Skeletal muscle tissue (tissue), 4 donors: ENCODE data around the gene GMCL1. TPM values are rescaled to one million over a fixed set of nuclear protein-coding genes. Genes with fewer than 3 reads are reported as not detected.
"Not testable (repeated sequence)": the region's sequence is repeated elsewhere in the genome, so short reads cannot be mapped to it uniquely, and the experiment has no call there.

Experiments
- H3K27ac ChIP-seq: one replicate; pipeline ENCODE4 v1.7.0; 2013; ENCODE audit warnings: mild to moderate bottlenecking, low read depth, low read length, inconsistent platforms
- H3K27me3 ChIP-seq, 3 donors: one replicate each; pipeline ENCODE4 v1.7.0; 2013; ENCODE audit warnings: low read length in 3 of 3; ENCODE audit not compliant: control insufficient read depth in 3 of 3, insufficient read depth in 3 of 3
- H3K36me3 ChIP-seq, 3 donors: one replicate each; pipeline ENCODE4 v1.7.0; 2013; ENCODE audit warnings: low read length in 3 of 3; ENCODE audit not compliant: control insufficient read depth in 3 of 3, insufficient read depth in 3 of 3
- H3K4me1 ChIP-seq, 3 donors: one replicate each; pipeline ENCODE4 v1.7.0; 2013; ENCODE audit warnings: low read length in 3 of 3, mild to moderate bottlenecking in 3 of 3; ENCODE audit not compliant: control insufficient read depth in 3 of 3, insufficient read depth in 3 of 3
- H3K4me3 ChIP-seq, 3 donors: one replicate each; pipeline ENCODE4 v1.7.0; 2013; ENCODE audit warnings: low read length in 3 of 3
- H3K9ac ChIP-seq, 3 donors: one replicate each; pipeline ENCODE4 v1.7.0; 2013; ENCODE audit warnings: low read length in 3 of 3, mild to moderate bottlenecking in 3 of 3, moderate library complexity in 2 of 3, low read depth in 1 of 3
- H3K9me3 ChIP-seq, 3 donors: one replicate each; pipeline ENCODE4 v1.7.0; 2013; ENCODE audit warnings: low read length in 3 of 3; ENCODE audit not compliant: control insufficient read depth in 3 of 3
- total RNA-seq: library from RNA; depleted of rRNA; stranded (reverse); fragments of >200 nt; gene quantifications from one replicate; pipeline ENCODE4 v1.2.3, GENCODE V29; 2014
- donor health status: Osteomylitis.

Gene GMCL1
- total RNA-seq, 1 donor from 2014 or later: 7.8 TPM

DNA sequence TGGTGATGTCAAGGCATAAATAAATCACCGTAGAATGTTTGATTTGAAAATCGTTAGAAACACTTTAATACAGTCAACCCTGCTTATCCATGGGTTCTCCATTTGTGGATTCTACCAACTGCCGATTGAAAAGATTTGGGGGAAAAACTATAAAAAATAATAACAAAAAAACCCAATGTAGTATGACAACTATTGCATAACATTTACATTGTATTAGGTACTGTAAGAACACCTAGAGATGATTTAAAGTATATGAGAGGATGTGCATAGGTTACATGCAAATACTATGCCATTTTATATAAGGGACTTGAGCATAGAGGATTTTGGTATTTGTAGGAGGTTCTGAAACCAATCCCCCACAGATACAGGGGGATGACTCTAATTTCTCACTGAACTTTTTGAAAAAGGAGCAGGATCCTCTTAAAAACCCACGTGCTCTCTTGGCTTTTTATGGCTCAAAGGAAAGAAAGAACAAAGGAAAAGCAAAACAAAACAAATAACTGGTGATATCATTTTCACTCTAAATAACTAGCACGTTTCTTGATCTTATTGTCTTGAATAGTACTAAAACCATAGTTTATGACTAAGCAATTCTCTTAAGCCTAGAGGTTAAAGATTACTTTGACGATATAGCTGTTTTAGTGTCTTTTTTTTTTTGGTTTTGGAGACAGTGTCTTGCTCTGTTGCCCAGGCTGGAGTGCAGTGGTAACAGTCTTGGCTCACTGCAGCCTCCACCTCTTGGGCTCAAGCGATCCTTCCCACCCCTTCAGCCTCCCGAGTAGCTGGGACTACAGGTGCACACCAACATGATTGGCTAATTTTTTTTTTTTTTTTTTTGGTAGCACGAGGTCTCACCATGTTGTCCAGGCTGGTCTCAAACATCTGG, 17.0 kb downstream of the GMCL1 start:
- H3K27me3 ChIP-seq: no peaks in the 10 kb centered on the region
- H3K4me1 ChIP-seq: no peaks in the 10 kb centered on the region
- no peak overlapping the region for H3K27ac ChIP-seq
- H3K36me3 ChIP-seq: peaks cover 9 to 53% (median 41%) of the 10 kb centered on the region in 3 donors
- H3K9me3 ChIP-seq: no peaks in the 10 kb centered on the region
- H3K4me3 ChIP-seq: no peak overlapping the region
- H3K9ac ChIP-seq: no peak overlapping the region

DNA sequence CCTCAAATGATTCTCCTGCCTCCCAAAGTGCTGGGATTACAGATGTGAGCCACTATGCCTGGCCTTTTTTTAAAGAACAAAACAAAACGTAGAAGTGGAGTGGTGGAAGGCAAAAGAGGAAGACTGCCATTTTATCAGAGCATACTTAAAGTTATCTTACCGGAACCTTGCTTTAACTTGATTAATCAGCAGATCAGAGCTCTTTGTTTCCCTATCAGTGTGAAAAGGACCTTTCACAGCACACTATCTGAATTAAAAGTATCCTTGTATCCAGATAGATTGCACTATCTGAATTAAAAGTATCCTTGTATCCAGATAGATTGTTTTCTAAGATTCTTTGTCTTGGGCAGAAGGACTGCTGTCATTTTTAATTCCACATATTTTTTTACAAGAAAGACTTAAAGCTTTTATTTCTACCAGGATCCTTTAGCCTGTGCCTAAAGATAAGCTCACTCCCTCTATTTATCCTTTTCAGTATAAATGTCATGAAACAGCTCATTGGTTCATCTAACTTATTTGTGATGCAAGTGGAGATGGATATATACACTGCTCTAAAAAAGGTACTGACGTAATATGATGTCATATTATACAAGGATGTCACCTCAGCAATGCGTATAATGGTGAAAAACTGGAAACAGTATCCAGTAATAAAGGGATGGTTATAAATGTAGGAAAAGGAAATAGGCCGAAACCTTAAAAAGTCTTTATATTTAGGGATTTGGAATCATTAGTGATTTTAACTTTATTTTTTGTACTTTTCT, 17.8 kb downstream of the GMCL1 start:
- H3K4me1 ChIP-seq: no peaks in the 10 kb centered on the region
- H3K27ac ChIP-seq: no peak overlapping the region
- H3K9ac ChIP-seq: no peak overlapping the region
- H3K27me3 ChIP-seq: no peaks in the 10 kb centered on the region
- H3K36me3 ChIP-seq: peaks cover 9 to 48% (median 43%) of the 10 kb centered on the region in 3 donors
- H3K4me3 ChIP-seq: no peak overlapping the region
- H3K9me3 ChIP-seq: no peaks in the 10 kb centered on the region

DNA sequence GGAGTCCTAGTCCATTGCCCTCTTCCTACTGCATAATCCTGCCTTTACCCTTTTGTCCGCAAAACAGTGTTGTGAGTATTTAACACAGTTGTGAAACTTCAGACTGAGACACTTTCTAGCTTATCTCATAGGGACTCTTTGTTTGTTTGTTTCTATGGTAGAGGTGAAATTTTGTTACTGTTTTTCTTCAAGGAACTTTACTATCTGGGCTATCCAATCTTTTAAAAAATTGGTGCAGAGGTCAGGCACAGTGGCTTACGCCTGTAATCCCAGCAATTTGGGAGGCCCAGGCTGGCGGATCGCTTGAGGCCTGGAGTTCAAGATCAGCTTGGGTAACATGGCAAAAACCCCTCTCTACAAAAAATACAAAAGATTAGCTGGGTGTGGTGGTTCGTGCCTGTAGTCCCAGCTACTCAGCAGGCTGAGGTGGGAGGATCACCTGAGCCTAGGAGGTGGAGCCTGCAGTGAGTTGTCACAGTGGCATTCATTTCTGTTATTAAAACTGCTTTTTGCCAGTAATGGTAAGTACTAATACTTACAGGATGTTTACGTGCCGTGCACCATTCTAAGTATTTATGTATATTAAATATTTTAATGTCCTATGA, 18.8 kb downstream of the GMCL1 start:
- H3K4me3 ChIP-seq: no peak overlapping the region
- peaks cover 9 to 51% (median 43%) of the 10 kb centered on the region in 3 donors for H3K36me3 ChIP-seq
- H3K9me3 ChIP-seq: no peaks in the 10 kb centered on the region
- H3K9ac ChIP-seq: no peak overlapping the region
- no peaks in the 10 kb centered on the region for H3K27me3 ChIP-seq
- no peaks in the 10 kb centered on the region for H3K4me1 ChIP-seq
- no peak overlapping the region for H3K27ac ChIP-seq

DNA sequence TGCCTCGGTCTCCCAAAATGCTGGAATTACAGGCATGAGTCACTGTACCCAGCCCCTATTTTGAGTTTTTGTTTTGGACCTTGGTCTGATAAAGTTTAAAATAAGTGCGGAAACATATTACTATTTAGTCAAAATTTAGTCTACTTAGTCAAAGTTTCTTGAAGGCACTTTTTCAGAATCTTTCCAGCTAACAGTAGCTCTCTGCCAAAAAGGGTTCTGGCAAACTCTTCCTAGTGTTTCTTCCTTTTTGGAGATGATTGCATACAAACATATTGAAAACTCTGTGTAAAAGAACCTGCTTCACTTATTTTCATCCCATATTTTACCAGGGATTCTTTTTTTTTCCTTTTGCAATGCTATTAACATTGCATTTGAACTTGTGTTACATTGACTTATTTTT, 28.8 kb downstream of the GMCL1 start:
- Histone ChIP-seq H3K36me3 (peaks cover 3 to 8% (median 3%) of the 10 kb centered on the region in 3 donors), H3K27me3 (no peaks in the 10 kb centered on the region), H3K4me1 (peaks cover 0 to 3% (median 0%) of the 10 kb centered on the region in 3 donors), H3K27ac (no peak overlapping the region), H3K9me3 (no peaks in the 10 kb centered on the region), H3K4me3 (no peak overlapping the region), H3K9ac (no peak overlapping the region)

DNA sequence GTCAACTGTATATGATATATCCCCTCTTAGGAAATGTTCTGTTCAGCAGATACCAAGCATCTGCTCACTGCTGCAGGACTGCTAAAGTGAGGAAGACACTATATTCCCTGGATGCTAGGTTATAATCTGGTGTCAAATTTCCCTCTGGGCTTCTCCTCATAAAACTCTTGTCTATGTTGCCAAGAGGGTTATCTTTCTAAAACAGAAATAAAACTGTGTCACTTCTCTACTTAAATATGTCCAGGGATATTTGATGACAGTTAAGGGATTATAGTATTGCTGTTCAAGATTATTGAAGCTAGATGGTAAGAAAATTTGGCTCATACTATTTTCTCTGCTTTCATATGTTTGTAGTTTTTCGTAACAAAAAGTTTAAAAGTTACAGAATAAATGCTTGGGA, 33.8 kb downstream of the GMCL1 start:
- Histone ChIP-seq H3K9ac (no peak overlapping the region), H3K27me3 (no peaks in the 10 kb centered on the region), H3K36me3 (peaks cover 9 to 28% (median 17%) of the 10 kb centered on the region in 3 donors), H3K4me1 (peaks cover 0 to 4% (median 0%) of the 10 kb centered on the region in 3 donors), H3K27ac (no peak overlapping the region), H3K9me3 (no peaks in the 10 kb centered on the region), H3K4me3 (no peak overlapping the region)

DNA sequence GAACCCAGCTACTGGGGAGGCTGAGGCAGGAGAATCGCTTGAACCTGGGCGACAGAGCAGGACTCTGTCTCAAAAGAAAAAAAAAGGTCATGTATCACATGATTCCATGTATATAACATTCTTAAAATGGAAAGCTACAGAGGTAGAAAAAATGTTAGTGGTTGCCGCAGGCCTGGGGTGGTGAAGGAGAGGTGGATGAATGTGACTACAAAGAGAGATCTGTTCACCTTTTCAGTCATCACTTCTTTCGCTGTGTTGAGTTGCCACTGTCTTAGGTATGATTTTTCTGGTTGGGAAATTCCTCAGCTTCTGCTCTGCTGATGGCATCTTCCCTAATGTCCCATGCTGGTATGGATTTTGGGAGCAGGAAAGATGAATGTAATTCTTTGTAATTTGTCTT, 59.0 kb downstream of the GMCL1 start:
- Histone ChIP-seq H3K36me3 (no peaks in the 10 kb centered on the region), H3K4me1 (peaks cover 0 to 2% (median 0%) of the 10 kb centered on the region in 3 donors), H3K9ac (no peak overlapping the region), H3K27me3 (no peaks in the 10 kb centered on the region), H3K27ac (no peak overlapping the region), H3K9me3 (no peaks in the 10 kb centered on the region), H3K4me3 (no peak overlapping the region)

DNA sequence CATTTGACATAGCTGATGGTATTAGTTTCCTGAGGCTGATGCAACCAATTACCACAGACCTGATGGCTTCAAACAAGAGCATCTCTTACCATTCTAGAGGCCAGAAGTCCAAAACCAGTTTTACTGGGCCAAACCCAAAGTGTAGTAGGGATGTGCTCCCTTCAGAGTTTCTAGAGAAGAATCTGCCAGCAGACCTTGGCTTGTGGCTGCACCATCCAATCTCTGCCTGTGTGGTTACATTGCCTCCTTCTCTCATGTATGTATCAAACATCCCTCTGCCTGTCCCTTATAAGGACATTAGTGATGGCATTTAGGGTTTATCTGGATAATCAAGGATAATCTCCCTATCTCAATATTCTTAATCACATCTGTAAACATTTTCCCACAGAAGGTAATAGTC, 59.8 kb downstream of the GMCL1 start:
- peaks cover 0 to 4% (median 0%) of the 10 kb centered on the region in 3 donors for H3K4me1 ChIP-seq
- no peaks in the 10 kb centered on the region for H3K27me3 ChIP-seq
- H3K9me3 ChIP-seq: no peaks in the 10 kb centered on the region
- no peak overlapping the region for H3K4me3 ChIP-seq
- no peak overlapping the region for H3K27ac ChIP-seq
- no peak overlapping the region for H3K9ac ChIP-seq
- no peaks in the 10 kb centered on the region for H3K36me3 ChIP-seq

DNA sequence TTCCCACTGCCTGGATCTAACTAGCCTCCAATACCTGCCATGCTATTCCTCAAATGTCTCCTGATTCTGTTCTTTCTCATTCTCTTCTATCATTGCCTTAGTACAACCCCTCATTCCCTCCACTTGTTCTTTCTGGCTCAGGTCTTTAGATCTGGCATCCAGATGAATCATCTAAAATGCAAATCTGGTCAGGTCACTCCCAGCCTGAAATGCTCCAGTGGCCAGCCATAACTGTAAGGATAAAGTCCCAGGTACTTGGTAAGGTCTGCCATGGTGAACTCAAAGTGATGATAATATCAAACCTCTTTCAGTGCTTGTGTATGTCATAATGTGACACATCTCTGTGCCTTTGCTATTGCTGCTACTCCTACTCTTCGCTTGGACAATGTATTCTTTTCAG, 61.4 kb downstream of the GMCL1 start:
- Histone ChIP-seq H3K36me3 (no peaks in the 10 kb centered on the region), H3K9me3 (no peaks in the 10 kb centered on the region), H3K9ac (no peak overlapping the region), H3K4me1 (peaks cover 7 to 17% (median 9%) of the 10 kb centered on the region in 3 donors), H3K27ac (no peak overlapping the region), H3K4me3 (no peak overlapping the region), H3K27me3 (no peaks in the 10 kb centered on the region)

DNA sequence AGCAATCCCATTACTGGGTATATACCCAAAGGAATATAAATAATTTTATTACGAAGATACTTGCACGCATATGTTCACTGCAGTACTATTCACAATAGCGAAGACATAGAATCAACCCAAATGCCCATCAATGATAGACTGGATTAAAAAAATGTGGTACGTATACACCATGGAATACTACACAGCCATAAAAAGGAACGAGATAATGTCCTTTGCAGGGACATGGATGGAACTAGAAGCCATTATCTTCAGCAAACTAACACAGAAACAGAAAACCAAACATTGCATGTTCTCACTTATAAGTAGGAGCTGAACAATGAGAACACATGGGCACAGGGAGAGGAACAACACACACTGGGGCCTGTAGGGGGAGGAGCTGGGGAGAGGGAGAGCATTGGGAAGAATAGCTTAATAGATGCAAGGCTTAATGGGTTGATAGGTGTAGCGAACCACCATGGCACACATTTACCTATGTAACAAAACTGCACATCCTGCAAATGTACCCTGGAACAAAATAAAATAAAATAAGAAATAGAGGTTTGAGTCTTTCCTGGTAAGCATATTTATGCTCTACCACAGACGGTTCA, 63.5 kb downstream of the GMCL1 start:
- not testable (repeated sequence) for H3K9me3 ChIP-seq, H3K27me3 ChIP-seq, H3K9ac ChIP-seq, H3K27ac ChIP-seq
- peaks cover 8 to 18% (median 13%) of the 10 kb centered on the region in 3 donors for H3K36me3 ChIP-seq
- H3K4me1 ChIP-seq: peaks cover 7 to 18% (median 9%) of the 10 kb centered on the region in 3 donors
- peak overlapping the region; percentile 71 to 95 (median 91) for H3K4me3 ChIP-seq
